Spinal cord (tissue), 10 donors: ENCODE measurements around the gene RBM15B. TPM values are rescaled to one million over a fixed set of nuclear protein-coding genes. Genes with fewer than 3 reads are reported as not detected.
A peak's percentile ranks its signal among the peaks of the same experiment; 100 is the strongest.
"Not testable (repeated sequence)": the region's sequence is repeated elsewhere in the genome, so short reads cannot be mapped to it uniquely, and the experiment has no call there.

Source experiments
- DNase-seq, 6 donors: peaks; one replicate each; pipeline versions ENCODE4 v3.0.0 to v3.0.0-alpha.2; 2013 to 2015; ENCODE audit warnings: low spot score in 6 of 6, low read depth in 4 of 6
- H3K27ac ChIP-seq: one replicate; pipeline ENCODE4 v1.5.1; 2013; ENCODE audit warnings: low read depth, low read length, control low read depth
- H3K27me3 ChIP-seq: one replicate; pipeline ENCODE4 v1.6.1; 2013; ENCODE audit warnings: low read length; ENCODE audit not compliant: control insufficient read depth, insufficient read depth
- H3K36me3 ChIP-seq: one replicate; pipeline ENCODE4 v1.6.1; 2013; ENCODE audit warnings: low read length; ENCODE audit not compliant: control insufficient read depth, insufficient read depth
- H3K4me1 ChIP-seq: one replicate; pipeline ENCODE4 v1.6.1; 2013; ENCODE audit warnings: low read length; ENCODE audit not compliant: control insufficient read depth, insufficient read depth
- H3K4me3 ChIP-seq: one replicate; pipeline ENCODE4 v1.5.1; 2013; ENCODE audit warnings: low read depth, low read length, control low read depth
- H3K9me3 ChIP-seq: one replicate; pipeline ENCODE4 v1.6.1; 2013; ENCODE audit warnings: low read length; ENCODE audit not compliant: control insufficient read depth, insufficient read depth
- WGBS: methylation state at CpG from one replicate; pipeline ENCODE4 v1.1.5; 2013; ENCODE audit warnings: missing lambda C conversion rate; ENCODE audit not compliant: insufficient coverage; 5-methylcytosine and 5-hydroxymethylcytosine counted together
- polyA plus RNA-seq, 2 donors: library from polyadenylated mRNA; unstranded; fragments of 120-200 nt; gene quantifications; one replicate each; pipeline ENCODE4 v1.2.1, GENCODE V29; 2013; ENCODE audit not compliant: insufficient read length in 2 of 2
- total RNA-seq, 2 donors: library from RNA; depleted of rRNA in 1 of 2; stranded (reverse); fragments of 120-200 nt in 1 of 2; fragments of >200 nt in 1 of 2; gene quantifications; one replicate each; pipeline versions ENCODE4 v1.2.3 to v1.2.4, GENCODE V29; 2013 to 2014
- donor health status: healthy.

The RBM15B gene
- total and polyA plus RNA-seq, 4 donors, result 13.5 to 33.5 (median 25.4) TPM

DNA sequence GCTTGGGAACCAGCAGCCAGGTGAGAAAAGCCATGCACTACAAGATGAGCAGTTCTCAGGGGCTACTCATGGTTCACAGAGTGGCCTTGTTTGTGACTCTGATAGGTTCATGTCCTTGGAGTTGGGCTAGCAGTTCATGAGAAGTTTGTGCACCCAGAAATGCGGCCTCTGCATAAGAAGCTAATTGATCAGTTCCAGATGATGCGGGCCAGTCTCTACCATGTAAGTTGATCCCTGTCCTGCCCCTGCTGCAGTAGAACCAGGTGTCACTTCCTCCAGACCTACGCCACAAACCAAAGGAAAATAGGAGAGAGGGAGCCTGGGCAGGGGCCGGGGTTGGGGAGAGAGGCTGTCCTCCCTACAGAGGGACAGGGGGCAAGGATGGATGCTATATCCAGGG lies 33.2 kb upstream of the RBM15B start:
- Histone ChIP-seq H3K4me1 (peaks cover 7% of the 10 kb centered on the region), H3K36me3 (peaks cover 67% of the 10 kb centered on the region), H3K27me3 (no peaks in the 10 kb centered on the region), H3K9me3 (no peaks in the 10 kb centered on the region), H3K4me3 (no peak overlapping the region), H3K27ac (no peak overlapping the region)
- no peak for DNase-seq
- WGBS, result 78% methylated on average over 2 of the region's 4 CpGs

DNA sequence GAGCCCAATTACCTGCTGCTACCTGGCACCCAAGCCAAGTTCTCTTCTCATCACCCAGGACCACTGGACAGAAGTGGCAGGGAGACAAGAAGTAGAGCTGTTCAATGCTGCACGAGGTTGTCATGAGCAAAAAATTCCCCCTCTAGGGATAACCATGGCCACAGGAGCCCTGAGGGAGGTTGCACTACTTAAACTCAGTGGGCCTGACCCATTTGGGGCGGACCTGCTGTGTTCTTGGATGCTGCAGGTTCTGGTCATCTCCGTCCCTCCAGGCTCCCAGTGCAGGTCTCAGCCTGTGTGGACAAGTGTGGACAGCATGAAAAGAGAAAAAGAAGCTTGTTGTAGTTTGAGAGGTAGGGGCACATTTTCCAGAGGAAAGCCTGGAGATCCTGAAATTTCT lies 32.1 kb upstream of the RBM15B start:
- H3K36me3 ChIP-seq, result peaks cover 69% of the 10 kb centered on the region
- H3K9me3 ChIP-seq, result no peaks in the 10 kb centered on the region
- H3K27me3 ChIP-seq, result no peaks in the 10 kb centered on the region
- no peak for DNase-seq
- WGBS, result 96% methylated on average over 2 of the region's 3 CpGs
- no peak overlapping the region for H3K27ac ChIP-seq
- no peak overlapping the region for H3K4me3 ChIP-seq
- peaks cover 7% of the 10 kb centered on the region for H3K4me1 ChIP-seq

DNA sequence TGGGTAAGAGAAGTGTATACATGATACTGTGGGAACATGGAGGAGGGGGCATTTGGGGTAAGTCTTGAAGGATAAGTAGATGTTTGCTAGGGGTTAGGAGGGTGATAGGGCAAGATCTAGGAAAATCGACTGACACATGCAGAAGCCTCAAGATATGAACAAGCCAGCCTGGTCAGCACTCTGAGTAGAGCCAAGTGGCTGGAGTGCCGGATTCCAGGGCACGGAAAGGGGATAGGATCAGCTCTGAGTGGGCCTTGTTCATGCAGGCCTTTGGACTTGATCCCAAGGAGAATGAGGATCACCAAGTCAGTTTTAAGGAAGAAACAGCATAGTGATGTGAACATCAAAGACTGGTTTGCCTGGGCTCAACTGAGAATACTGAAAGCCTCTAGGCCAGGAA lies 30.3 kb upstream of the RBM15B start:
- peaks cover 56% of the 10 kb centered on the region for H3K36me3 ChIP-seq
- no peaks in the 10 kb centered on the region for H3K27me3 ChIP-seq
- H3K9me3 ChIP-seq, result no peaks in the 10 kb centered on the region
- DNase-seq, result no peak
- H3K4me1 ChIP-seq, result no peaks in the 10 kb centered on the region
- no peak overlapping the region for H3K27ac ChIP-seq
- H3K4me3 ChIP-seq, result no peak overlapping the region
- WGBS, result 88% methylated on average over 3 of the region's 3 CpGs

DNA sequence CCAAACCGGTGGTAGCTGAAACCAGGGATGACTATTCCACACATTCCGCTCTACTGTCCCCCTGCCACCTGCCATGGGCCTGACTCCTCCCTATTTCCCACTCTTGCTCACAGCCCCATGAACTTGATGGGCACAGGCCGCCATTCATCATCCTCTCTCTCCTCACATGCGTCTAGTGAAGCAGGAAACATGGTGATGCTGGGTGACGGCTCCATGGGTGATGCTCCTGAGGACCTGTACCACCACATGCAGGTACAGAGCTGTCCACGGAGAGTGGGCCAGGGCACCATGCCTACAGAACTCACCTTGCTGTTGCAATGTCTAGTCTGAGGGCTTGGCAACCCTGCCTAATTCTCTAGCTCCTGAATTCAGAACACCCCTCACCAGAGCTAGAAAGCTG lies 29.3 kb upstream of the RBM15B start:
- H3K27ac ChIP-seq, result no peak overlapping the region
- peaks cover 55% of the 10 kb centered on the region for H3K36me3 ChIP-seq
- no peaks in the 10 kb centered on the region for H3K4me1 ChIP-seq
- H3K4me3 ChIP-seq, result no peak overlapping the region
- 97% methylated on average over 3 of the region's 6 CpGs for WGBS
- no peak for DNase-seq
- no peaks in the 10 kb centered on the region for H3K27me3 ChIP-seq
- no peaks in the 10 kb centered on the region for H3K9me3 ChIP-seq

DNA sequence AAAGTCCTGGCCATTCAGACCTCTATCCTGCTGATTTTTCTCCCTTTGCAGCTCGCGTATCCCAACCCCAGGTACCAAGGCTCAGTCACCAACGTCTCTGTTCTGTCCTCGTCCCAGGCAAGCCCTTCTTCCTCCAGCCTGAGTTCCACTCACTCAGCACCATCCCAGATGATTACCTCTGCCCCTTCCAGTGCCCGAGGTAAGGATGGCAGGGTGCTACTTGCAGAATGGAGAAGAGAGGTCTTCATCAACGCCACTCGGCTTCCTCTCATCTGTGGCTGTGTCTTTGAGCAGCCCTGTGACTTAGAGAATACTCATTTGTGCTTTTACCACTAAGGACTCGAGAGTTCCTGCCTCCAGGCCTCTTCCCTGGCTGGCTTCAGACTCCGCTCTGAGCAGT lies 28.6 kb upstream of the RBM15B start:
- no peak for DNase-seq
- no peaks in the 10 kb centered on the region for H3K9me3 ChIP-seq
- no peak overlapping the region for H3K27ac ChIP-seq
- H3K36me3 ChIP-seq, result peaks cover 48% of the 10 kb centered on the region
- 86% methylated on average over 3 of the region's 9 CpGs for WGBS
- no peak overlapping the region for H3K4me3 ChIP-seq
- H3K27me3 ChIP-seq, result no peaks in the 10 kb centered on the region
- no peaks in the 10 kb centered on the region for H3K4me1 ChIP-seq

DNA sequence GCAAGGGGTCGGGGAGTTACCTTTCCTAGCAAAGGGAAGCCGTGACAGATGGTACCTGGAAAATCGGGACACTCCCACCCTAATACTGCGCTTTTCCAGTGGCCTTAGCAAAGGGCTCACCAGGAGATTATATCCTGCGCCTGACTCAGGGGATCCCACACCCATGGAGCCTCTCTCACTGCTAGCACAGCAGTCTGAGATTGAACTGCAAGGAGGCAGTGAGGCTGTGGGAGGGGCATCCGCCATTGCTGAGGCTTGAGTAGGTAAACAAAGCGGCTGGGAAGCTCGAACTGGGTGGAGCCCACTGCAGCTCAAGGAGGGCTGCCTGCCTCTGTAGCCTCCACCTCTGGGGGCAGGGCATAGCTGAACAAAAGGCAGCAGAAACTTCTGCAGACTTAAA lies 22.8 kb upstream of the RBM15B start:
- H3K9me3 ChIP-seq, H3K27me3 ChIP-seq, H3K4me3 ChIP-seq, H3K36me3 ChIP-seq, H3K27ac ChIP-seq, DNase-seq, H3K4me1 ChIP-seq: not testable (repeated sequence)
- 96% methylated on average over 7 of the region's 8 CpGs for WGBS

DNA sequence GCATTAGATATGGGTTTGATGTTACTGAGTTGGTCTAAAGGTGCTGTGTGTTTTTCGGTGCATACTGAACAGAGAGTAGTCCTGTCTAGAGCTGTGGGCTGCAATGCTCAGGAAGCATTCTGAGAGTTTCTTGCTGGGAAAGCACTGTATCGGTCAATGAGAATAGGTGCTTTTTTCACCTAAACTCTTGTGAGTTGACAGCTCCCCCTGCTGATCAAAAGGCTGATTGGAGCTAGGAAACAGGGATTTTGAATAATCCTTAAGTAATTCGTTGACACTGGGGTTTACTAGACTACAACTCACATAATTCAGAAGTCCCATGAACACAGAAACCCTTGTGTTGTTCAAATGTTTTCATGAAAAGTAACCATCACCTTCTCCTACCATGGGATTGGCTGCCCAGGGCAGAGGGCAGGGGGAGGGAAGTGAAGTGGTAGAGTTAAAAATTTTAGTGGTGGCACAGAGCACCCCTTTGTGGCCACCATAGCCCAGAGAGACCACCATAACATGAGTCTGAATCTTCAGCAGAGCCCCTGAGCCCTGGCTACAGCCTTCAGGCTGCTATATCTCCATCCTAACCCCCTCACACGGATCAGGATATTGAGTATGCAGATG lies 19.0 kb upstream of the RBM15B start:
- Histone ChIP-seq H3K4me1 (no peaks in the 10 kb centered on the region), H3K4me3 (no peak overlapping the region), H3K36me3 (peaks cover 42% of the 10 kb centered on the region), H3K27ac (no peak overlapping the region), H3K9me3 (no peaks in the 10 kb centered on the region), H3K27me3 (no peaks in the 10 kb centered on the region)
- peak in 5 of 6 donors; percentile 60 to 93 (median 69) for DNase-seq
- no CpG with 5 or more reads among the region's 4 CpGs for WGBS

DNA sequence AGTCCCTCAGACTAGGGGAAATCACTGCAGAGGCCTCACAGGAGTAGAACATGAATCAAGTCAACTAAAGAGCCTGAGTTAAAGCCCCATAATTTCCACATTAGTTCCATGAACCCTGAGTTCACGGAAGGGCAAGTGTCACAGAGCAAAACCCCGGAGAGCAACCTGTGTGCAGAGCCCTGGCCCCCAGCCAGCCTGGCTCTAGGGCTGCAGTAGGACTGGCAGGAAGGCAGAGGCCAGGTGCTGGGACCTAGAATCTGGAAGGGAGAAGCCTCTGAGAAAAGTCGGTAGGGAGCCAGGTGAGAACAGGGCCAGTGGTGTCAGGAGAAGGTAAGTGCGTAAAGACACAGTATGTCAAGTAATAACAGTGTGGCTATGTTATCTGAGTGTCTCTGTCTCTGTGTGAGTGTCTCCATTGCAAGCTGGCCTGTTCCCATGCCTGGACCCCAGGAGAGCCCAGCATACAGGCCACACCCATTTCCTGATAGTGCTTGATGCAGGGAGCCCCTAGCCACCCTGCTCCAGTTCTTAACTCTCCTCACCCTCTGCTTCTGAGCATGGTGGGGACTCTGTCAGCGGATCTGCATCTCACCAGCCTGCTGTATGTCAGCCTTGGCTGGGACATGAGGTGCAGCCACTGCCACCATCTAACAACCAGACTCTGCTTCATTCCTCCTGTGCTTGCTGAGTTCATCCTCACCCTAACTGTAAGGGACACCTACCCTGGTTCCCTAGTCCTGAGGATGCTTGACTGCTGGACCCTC lies 17.2 kb upstream of the RBM15B start:
- Histone ChIP-seq H3K27me3 (no peaks in the 10 kb centered on the region), H3K27ac (no peak overlapping the region), H3K9me3 (no peaks in the 10 kb centered on the region), H3K4me3 (no peak overlapping the region), H3K4me1 (no peaks in the 10 kb centered on the region), H3K36me3 (peaks cover 51% of the 10 kb centered on the region)
- no peak for DNase-seq
- 95% methylated on average over 5 of the region's 5 CpGs for WGBS

DNA sequence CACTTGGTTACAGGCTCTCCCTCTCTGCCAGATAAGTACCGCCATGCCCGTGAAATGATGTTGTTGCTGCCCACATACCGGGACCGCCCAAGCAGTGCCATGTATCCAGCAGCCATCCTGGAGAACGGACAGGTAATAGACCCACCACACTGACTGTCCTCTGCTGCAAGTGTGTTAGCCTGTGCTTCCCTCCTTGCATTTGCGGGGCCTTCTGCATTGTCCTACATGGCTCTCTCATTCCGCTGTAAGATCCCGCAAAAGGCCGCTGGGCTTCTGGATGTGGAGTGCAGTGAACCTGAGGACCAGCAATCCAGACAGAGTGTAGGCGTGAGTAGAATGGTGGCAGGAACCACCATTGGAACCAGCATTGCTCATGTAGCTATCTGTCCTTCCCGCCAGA lies 16.6 kb upstream of the RBM15B start:
- H3K4me1 ChIP-seq, result no peaks in the 10 kb centered on the region
- WGBS, result 97% methylated on average over 11 of the region's 11 CpGs

DNA sequence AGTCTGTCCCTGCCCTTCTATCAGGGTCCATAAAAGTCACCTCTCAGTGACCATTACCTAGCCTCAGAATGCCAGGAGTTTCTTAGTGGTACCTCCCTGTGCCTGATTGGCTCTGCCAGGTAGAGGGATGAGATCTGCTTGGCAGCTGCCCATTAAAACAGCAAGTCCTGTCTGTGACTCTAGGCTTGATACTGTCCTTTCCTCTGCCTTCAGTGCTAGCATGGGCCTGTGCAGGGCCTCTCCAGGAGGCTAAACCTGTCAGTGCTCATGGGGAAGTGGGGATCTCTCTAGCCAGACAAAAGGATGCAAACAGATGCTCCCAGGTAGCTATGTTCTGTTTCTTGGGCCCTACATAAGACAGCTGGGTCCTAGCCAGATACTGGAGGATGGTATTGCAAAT lies 15.9 kb upstream of the RBM15B start:
- DNase-seq, result no peak
- H3K4me1 ChIP-seq, result no peaks in the 10 kb centered on the region

More for the DNA sequence above, 16.6 kb upstream of the RBM15B start:
- Histone ChIP-seq H3K27me3 (no peaks in the 10 kb centered on the region), H3K36me3 (peaks cover 57% of the 10 kb centered on the region), H3K9me3 (no peaks in the 10 kb centered on the region), H3K4me3 (no peak overlapping the region), H3K27ac (no peak overlapping the region)
- DNase-seq, result no peak

More for the DNA sequence above, 15.9 kb upstream of the RBM15B start:
- Histone ChIP-seq H3K36me3 (peaks cover 64% of the 10 kb centered on the region), H3K27me3 (no peaks in the 10 kb centered on the region), H3K27ac (no peak overlapping the region), H3K4me3 (no peak overlapping the region), H3K9me3 (no peaks in the 10 kb centered on the region)
